GM18526 (cell line): ENCODE measurements around the gene C8B.

ENCODE experiments used
- POLR2A ChIP-seq: IDR thresholded peaks from 3 replicates; pipeline ENCODE4 v1.6.1; 2011; ENCODE audit not compliant: insufficient read length; ENCODE audit errors: extremely low read depth

Gene C8B

GRCh38 chr1:56901716-56902115, 64.1 kb downstream of the C8B start:
- TF ChIP-seq POLR2A, result no peak

- no peak for TF ChIP-seq POLR2A
These were observed 66.9 kb downstream of the C8B start for GRCh38 chr1:56898879-56899278.

- no peak for TF ChIP-seq POLR2A
These were observed 67.8 kb downstream of the C8B start for GRCh38 chr1:56898005-56898373.

GRCh38 chr1:56897150-56898004, 68.4 kb downstream of the C8B start:
- no peak for TF ChIP-seq POLR2A

- TF ChIP-seq POLR2A, result no peak
These were observed 71.8 kb downstream of the C8B start for GRCh38 chr1:56894014-56894413.

- no peak for TF ChIP-seq POLR2A
These were observed 75.6 kb downstream of the C8B start for GRCh38 chr1:56890229-56890628.

GRCh38 chr1:56881417-56881816, 84.4 kb downstream of the C8B start:
- TF ChIP-seq POLR2A, result no peak

- TF ChIP-seq POLR2A, result no peak
These were observed 85.0 kb downstream of the C8B start for GRCh38 chr1:56880774-56881173.
